Measurements from ENCODE around the gene FAM3A.

FAM3A gene

DNA sequence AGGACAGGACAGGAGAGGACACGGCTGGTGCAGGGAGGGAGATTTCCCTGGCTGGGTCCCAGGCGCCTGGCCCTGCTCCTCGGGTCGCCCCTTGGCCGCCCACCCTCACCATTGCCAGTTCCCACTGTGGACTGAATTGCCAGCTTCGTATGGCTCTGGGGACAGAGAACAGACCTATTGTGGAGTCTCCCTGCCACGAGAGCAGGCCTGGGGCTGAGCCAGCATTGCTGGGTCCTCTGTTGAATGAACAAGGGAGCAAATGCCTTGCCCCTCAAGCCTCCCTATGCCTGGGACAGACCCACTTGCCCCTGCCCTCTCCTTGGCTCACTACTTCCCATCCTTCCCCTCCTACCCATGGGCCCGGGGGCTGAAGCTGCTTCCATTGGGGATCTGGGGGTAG is 53.6 kb downstream of the FAM3A start:
- ChIA-PET POLR2A (interaction anchor here (0.9 kb wide), 1 partner anchor 10 kb away, joined by 3 read pairs; no protein-coding TSS in a partner anchor), CTCF (interaction anchor here (0.9 to 2.0 kb wide), 2 partner anchors 89 to 570 kb away, joined by 3 to 5 read pairs; no protein-coding TSS in a partner anchor)
- TF ChIP-seq, protein P1, sequence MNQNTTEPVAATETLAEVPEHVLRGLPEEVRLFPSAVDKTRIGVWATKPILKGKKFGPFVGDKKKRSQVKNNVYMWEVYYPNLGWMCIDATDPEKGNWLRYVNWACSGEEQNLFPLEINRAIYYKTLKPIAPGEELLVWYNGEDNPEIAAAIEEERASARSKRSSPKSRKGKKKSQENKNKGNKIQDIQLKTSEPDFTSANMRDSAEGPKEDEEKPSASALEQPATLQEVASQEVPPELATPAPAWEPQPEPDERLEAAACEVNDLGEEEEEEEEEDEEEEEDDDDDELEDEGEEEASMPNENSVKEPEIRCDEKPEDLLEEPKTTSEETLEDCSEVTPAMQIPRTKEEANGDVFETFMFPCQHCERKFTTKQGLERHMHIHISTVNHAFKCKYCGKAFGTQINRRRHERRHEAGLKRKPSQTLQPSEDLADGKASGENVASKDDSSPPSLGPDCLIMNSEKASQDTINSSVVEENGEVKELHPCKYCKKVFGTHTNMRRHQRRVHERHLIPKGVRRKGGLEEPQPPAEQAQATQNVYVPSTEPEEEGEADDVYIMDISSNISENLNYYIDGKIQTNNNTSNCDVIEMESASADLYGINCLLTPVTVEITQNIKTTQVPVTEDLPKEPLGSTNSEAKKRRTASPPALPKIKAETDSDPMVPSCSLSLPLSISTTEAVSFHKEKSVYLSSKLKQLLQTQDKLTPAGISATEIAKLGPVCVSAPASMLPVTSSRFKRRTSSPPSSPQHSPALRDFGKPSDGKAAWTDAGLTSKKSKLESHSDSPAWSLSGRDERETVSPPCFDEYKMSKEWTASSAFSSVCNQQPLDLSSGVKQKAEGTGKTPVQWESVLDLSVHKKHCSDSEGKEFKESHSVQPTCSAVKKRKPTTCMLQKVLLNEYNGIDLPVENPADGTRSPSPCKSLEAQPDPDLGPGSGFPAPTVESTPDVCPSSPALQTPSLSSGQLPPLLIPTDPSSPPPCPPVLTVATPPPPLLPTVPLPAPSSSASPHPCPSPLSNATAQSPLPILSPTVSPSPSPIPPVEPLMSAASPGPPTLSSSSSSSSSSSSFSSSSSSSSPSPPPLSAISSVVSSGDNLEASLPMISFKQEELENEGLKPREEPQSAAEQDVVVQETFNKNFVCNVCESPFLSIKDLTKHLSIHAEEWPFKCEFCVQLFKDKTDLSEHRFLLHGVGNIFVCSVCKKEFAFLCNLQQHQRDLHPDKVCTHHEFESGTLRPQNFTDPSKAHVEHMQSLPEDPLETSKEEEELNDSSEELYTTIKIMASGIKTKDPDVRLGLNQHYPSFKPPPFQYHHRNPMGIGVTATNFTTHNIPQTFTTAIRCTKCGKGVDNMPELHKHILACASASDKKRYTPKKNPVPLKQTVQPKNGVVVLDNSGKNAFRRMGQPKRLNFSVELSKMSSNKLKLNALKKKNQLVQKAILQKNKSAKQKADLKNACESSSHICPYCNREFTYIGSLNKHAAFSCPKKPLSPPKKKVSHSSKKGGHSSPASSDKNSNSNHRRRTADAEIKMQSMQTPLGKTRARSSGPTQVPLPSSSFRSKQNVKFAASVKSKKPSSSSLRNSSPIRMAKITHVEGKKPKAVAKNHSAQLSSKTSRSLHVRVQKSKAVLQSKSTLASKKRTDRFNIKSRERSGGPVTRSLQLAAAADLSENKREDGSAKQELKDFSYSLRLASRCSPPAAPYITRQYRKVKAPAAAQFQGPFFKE (tag by site-specific recombination; IDR thresholded peaks at IDR 0.05; ENCODE audit: borderline replicate concordance): no peak
- H3K36me3 ChIP-seq (ENCODE audit: control insufficient read depth in 2 of 2, insufficient read depth in 1 of 2, low read length in 2 of 2): peaks cover 0 to 70% of the 10 kb centered on the region in 2 experiments; a peak in 1 of 3 replicates
- H3K4me1 ChIP-seq (ENCODE audit: control insufficient read depth, insufficient read depth, low read length): no peaks in the 10 kb centered on the region
- H3K27ac ChIP-seq (ENCODE audit: extremely low read depth, low read depth, low read length): no peak overlapping the region
- no peak overlapping the region for H3K4me3 ChIP-seq (ENCODE audit: low read depth, low read length)
- H3K9me3 ChIP-seq (ENCODE audit: control insufficient read depth, insufficient read depth, low read depth, low read length): no peaks in the 10 kb centered on the region

DNA sequence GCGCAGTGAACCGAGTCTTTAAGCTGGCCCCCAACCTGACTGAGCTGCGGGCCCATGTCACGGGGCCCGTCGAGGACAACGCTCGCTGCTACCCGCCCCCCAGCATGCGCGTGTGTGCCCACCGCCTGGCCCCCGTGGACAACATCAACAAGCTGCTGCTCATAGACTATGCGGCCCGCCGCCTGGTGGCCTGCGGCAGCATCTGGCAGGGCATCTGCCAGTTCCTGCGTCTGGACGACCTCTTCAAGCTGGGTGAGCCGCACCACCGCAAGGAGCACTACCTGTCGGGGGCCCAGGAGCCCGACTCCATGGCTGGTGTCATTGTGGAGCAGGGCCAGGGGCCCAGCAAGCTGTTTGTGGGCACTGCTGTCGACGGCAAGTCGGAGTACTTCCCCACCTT is 55.7 kb downstream of the FAM3A start:
- Histone ChIP-seq H3K27ac (ENCODE audit: extremely low read depth, low read depth, low read length) (no peak overlapping the region), H3K4me1 (ENCODE audit: control insufficient read depth, insufficient read depth, low read length) (no peaks in the 10 kb centered on the region), H3K9me3 (ENCODE audit: control insufficient read depth, insufficient read depth, low read depth, low read length) (no peaks in the 10 kb centered on the region), H3K36me3 (ENCODE audit: control insufficient read depth in 2 of 2, insufficient read depth in 1 of 2, low read length in 2 of 2) (peaks cover 0 to 51% of the 10 kb centered on the region in 2 experiments; a peak in 1 of 3 replicates), H3K4me3 (ENCODE audit: low read depth, low read length) (no peak overlapping the region)
- POLR2A ChIA-PET: interaction anchor here (1.8 kb wide), 1 partner anchor 16 kb away, joined by 8 read pairs; no protein-coding TSS in a partner anchor
- TF ChIP-seq ZNF529 (tag by site-specific recombination; IDR thresholded peaks at IDR 0.05; ENCODE audit: insufficient replicate concordance): no peak
- CTCF ChIA-PET: no interaction called here

DNA sequence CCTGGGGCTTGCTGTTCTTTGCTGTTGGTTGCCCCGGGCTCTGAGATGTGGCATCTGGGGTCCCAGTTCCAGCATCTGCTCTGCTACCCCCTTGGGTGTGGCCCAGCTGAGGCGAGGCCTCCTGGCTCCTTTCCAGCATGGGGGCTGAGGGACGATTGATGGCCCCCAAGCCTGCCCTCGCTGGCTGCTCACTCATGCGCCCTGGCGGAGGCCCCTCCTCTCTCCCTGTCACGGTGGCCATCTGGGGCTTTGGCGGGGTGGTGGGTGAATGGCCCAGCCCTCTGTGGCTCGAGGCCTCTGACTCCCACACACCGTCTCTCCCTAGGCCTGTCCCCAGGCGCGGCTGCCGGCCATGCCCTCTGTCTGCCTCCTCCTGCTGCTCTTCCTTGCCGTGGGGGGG is 56.2 kb downstream of the FAM3A start:
- POLR2A ChIA-PET: interaction anchor here (1.1 to 2.8 kb wide), 6 partner anchors 17 to 90 kb away, joined by 3 to 15 read pairs (median 6); partner anchors contain the start of gene LAGE3
- H3K36me3 ChIP-seq (ENCODE audit: control insufficient read depth in 2 of 2, insufficient read depth in 1 of 2, low read length in 2 of 2): peaks cover 0 to 46% of the 10 kb centered on the region in 2 experiments; a peak in 2 of 3 replicates
- H3K9me3 ChIP-seq (ENCODE audit: control insufficient read depth, insufficient read depth, low read depth, low read length): no peaks in the 10 kb centered on the region
- H3K4me1 ChIP-seq (ENCODE audit: control insufficient read depth, insufficient read depth, low read length): no peaks in the 10 kb centered on the region
- no peak overlapping the region for H3K27ac ChIP-seq (ENCODE audit: extremely low read depth, low read depth, low read length)
- CTCF ChIA-PET: interaction anchor here (0.8 kb wide), 1 partner anchor 142 kb away, joined by 5 read pairs; no protein-coding TSS in a partner anchor
- H3K4me3 ChIP-seq (ENCODE audit: low read depth, low read length): no peak overlapping the region
- TF ChIP-seq ZNF707 (tag by site-specific recombination; IDR thresholded peaks at IDR 0.05) (no peak), ZNF311 (tag by site-specific recombination; IDR thresholded peaks at IDR 0.05; ENCODE audit: borderline replicate concordance) (no peak), ZNF664 (tag by site-specific recombination; IDR thresholded peaks at IDR 0.05) (no peak), SP7 (tag by site-specific recombination; IDR thresholded peaks at IDR 0.05) (0 out of 2 replicates have a peak, but pooled peaks have one; percentile 19), ZNF24 (tag by site-specific recombination; IDR thresholded peaks at IDR 0.05) (no peak), REPIN1 (tag by site-specific recombination; IDR thresholded peaks at IDR 0.05; ENCODE audit: low read depth) (no peak), ZNF660 (tag by site-specific recombination; IDR thresholded peaks at IDR 0.05) (no peak), ZNF23 (tag by site-specific recombination; IDR thresholded peaks at IDR 0.05; ENCODE audit: borderline replicate concordance) (no peak), SP2 (tag by site-specific recombination; IDR thresholded peaks at IDR 0.05) (peak; percentile 7; the same call in 1 of the 2 replicates), KLF7 (tag by site-specific recombination; IDR thresholded peaks at IDR 0.05; ENCODE audit: borderline replicate concordance) (no peak), ZNF626 (tag by site-specific recombination; IDR thresholded peaks at IDR 0.05) (no peak), ZEB2 (tag by site-specific recombination; IDR thresholded peaks at IDR 0.05) (no peak), ZNF548 (tag by site-specific recombination; IDR thresholded peaks at IDR 0.05) (no peak), ZFHX2 (tag by site-specific recombination; conservative IDR thresholded peaks at IDR 0.05) (peak; percentile 49), EGR2 (tag by site-specific recombination; IDR thresholded peaks at IDR 0.05; ENCODE audit: low read depth) (peak; percentile 49), GFI1B (tag by site-specific recombination; IDR thresholded peaks at IDR 0.05) (no peak), ZNF354C (tag by site-specific recombination; IDR thresholded peaks at IDR 0.05; ENCODE audit: borderline replicate concordance, low read depth) (no peak), HOXD13 (CRISPR knock-in tag; IDR thresholded peaks at IDR 0.05; ENCODE audit: borderline replicate concordance) (no peak), GLI4 (tag by site-specific recombination; IDR thresholded peaks at IDR 0.05) (no peak), ZNF555 (tag by site-specific recombination; conservative IDR thresholded peaks at IDR 0.05) (no peak)
- TF ChIP-seq, protein P2, sequence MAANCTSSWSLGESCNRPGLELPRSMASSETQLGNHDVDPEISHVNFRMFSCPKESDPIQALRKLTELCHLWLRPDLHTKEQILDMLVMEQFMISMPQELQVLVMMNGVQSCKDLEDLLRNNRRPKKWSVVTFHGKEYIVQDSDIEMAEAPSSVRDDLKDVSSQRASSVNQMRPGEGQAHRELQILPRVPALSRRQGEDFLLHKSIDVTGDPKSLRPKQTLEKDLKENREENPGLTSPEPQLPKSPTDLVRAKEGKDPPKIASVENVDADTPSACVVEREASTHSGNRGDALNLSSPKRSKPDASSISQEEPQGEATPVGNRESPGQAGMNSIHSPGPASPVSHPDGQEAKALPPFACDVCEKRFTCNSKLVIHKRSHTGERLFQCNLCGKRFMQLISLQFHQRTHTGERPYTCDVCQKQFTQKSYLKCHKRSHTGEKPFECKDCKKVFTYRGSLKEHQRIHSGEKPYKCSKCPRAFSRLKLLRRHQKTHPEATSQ (tag by site-specific recombination; IDR thresholded peaks at IDR 0.05): no peak
- TF ChIP-seq, protein P3, sequence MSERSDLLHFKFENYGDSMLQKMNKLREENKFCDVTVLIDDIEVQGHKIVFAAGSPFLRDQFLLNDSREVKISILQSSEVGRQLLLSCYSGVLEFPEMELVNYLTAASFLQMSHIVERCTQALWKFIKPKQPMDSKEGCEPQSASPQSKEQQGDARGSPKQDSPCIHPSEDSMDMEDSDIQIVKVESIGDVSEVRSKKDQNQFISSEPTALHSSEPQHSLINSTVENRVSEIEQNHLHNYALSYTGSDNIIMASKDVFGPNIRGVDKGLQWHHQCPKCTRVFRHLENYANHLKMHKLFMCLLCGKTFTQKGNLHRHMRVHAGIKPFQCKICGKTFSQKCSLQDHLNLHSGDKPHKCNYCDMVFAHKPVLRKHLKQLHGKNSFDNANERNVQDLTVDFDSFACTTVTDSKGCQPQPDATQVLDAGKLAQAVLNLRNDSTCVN (tag by site-specific recombination; optimal IDR thresholded peaks at IDR 0.05): no peak

Data from HEK293 (cell line).